HepG2 (cell line): ENCODE data around the gene ARHGAP5. TPM values are rescaled to one million over a fixed set of nuclear protein-coding genes. Genes with fewer than 3 reads are reported as not detected.

Experiments used
- ATAC-seq: fragments of 200-7000 bp; cut with Tn5 transposase; 3 replicates; pipeline ENCODE4 v1.9.1; 2020; ENCODE audit warnings: mild to moderate bottlenecking, moderate library complexity
- BruUV-seq: library from RNA; stranded (reverse); fragments of 400-500 nt; replicated peaks from 2 replicates; lab custom pipeline; 2021; lab: Mats Ljungman, UMichigan
- CTCF ChIA-PET: fragments of 300-600 bp; formaldehyde crosslinking; extraction: SDS; loops from one replicate; lab custom pipeline; 2021; ENCODE audit warnings: low total read pairs, inconsistent platforms, low intra/inter-chr PET ratio; lab: Yijun Ruan, JAX
- POLR2A ChIA-PET: fragments of 350-600 bp; sonication (Branson Sonifier 250); formaldehyde crosslinking; loops from one replicate; lab custom pipeline; 2020; ENCODE audit warnings: antibody characterized with exemption, inconsistent platforms; lab: Yijun Ruan, JAX
- DNase-seq: peaks from one replicate; pipeline ENCODE4 v3.0.0-alpha.2; 2015; ENCODE audit warnings: low spot score
- FAIRE-seq: peaks from 3 replicates; lab custom pipeline; 2011; peaks lifted over from hg19 to GRCh38; lab: Jason Lieb, UNC
- H2AFZ ChIP-seq: one replicate; pipeline ENCODE4 v1.6.1; 2011; ENCODE audit warnings: low read length, inconsistent platforms
- H3K27ac ChIP-seq: fragments of 300-600 bp; 3 replicates; pipeline ENCODE4 v1.8.0; 2011; ENCODE audit warnings: mixed run types, mild to moderate bottlenecking, mixed read lengths, low read length, inconsistent platforms; ENCODE audit not compliant: insufficient read depth; ENCODE audit errors: extremely low read length
- H3K27me3 ChIP-seq, 2 experiments: fragments of 200-600 bp in 1 of 2; 2 replicates in 1 of 2; 3 replicates in 1 of 2; pipeline versions ENCODE4 v1.6.0 to v1.8.0; 2011; ENCODE audit warnings: low read length in 2 of 2, mild to moderate bottlenecking in 2 of 2, moderate library complexity in 2 of 2, inconsistent platforms in 1 of 2; ENCODE audit not compliant: insufficient read depth in 2 of 2, control insufficient read depth in 1 of 2
- H3K36me3 ChIP-seq, 2 experiments: fragments of 200-600 bp in 1 of 2; replicated peaks in 1 of 2; 2 replicates in 1 of 2; 3 replicates in 1 of 2; pipeline versions ENCODE4 v1.5.1 to v1.8.0; 2011; ENCODE audit warnings: low read length in 2 of 2, inconsistent platforms in 1 of 2; ENCODE audit not compliant: insufficient read depth in 2 of 2, control insufficient read depth in 1 of 2
- H3K4me1 ChIP-seq: 2 replicates; pipeline ENCODE4 v1.5.1; 2012; ENCODE audit warnings: low read length, inconsistent platforms; ENCODE audit not compliant: insufficient read depth
- H3K4me2 ChIP-seq: 2 replicates; pipeline ENCODE4 v1.6.0; 2011; ENCODE audit warnings: low read depth, low read length, inconsistent platforms
- H3K4me3 ChIP-seq, 3 experiments: fragments of 200-600 bp in 1 of 3; sonication (generic), shearing (Covaris generic) in 1 of 3; replicated peaks in 1 of 3; 2 replicates each; pipeline ENCODE4 v1.5.1; 2011 to 2016; ENCODE audit warnings: low read length in 3 of 3, inconsistent platforms in 2 of 3, low read depth in 2 of 3, mild to moderate bottlenecking in 2 of 3, control low read depth in 1 of 3, mixed read lengths in 1 of 3; ENCODE audit not compliant: insufficient read depth in 1 of 3
- H3K79me2 ChIP-seq: one replicate; pipeline ENCODE4 v1.6.1; 2011; ENCODE audit warnings: low read length, inconsistent platforms; ENCODE audit not compliant: insufficient read depth
- H3K9ac ChIP-seq: 2 replicates; pipeline ENCODE4 v1.6.0; 2011; ENCODE audit warnings: mild to moderate bottlenecking, low read depth, low read length, inconsistent platforms; ENCODE audit not compliant: insufficient read depth
- H3K9me3 ChIP-seq: 2 replicates; pipeline ENCODE4 v1.5.1; 2012; ENCODE audit warnings: mild to moderate bottlenecking, low read length
- H4K20me1 ChIP-seq: 2 replicates; pipeline ENCODE4 v1.6.0; 2011; ENCODE audit warnings: inconsistent platforms, mild to moderate bottlenecking, low read length, moderate library complexity; ENCODE audit not compliant: insufficient read depth
- DNMT3B ChIP-seq: conservative IDR thresholded peaks from 2 replicates; pipeline ENCODE4 v1.6.1; 2016; ENCODE audit warnings: missing biosample characterization, control low read depth
- FIP1L1 ChIP-seq: fragments of 200-400 bp; formaldehyde crosslinking; IDR thresholded peaks from 2 replicates; pipeline ENCODE4 v1.6.1; 2018; ENCODE audit warnings: low read depth, mild to moderate bottlenecking, low read length, moderate library complexity, borderline replicate concordance; ENCODE audit not compliant: insufficient read depth
- GFI1 ChIP-seq: sonication (generic); formaldehyde crosslinking; IDR thresholded peaks from 2 replicates; pipeline ENCODE4 v1.5.0; 2020; ENCODE audit warnings: missing genetic modification reagents, mild to moderate bottlenecking, borderline replicate concordance
- HES4 ChIP-seq: sonication (generic); formaldehyde crosslinking; IDR thresholded peaks from 2 replicates; pipeline ENCODE4 v1.9.0; 2021; ENCODE audit warnings: mild to moderate bottlenecking, missing genetic modification reagents, borderline replicate concordance
- HIVEP1 ChIP-seq: sonication (generic); formaldehyde crosslinking; IDR thresholded peaks from 2 replicates; pipeline ENCODE4 v1.4.0; 2020; ENCODE audit warnings: mild to moderate bottlenecking, missing genetic modification reagents
- KDM6A ChIP-seq: IDR thresholded peaks from 2 replicates; pipeline ENCODE4 v1.6.1; 2016; ENCODE audit warnings: low read depth
- PRMT3 ChIP-seq: sonication (generic); formaldehyde crosslinking; IDR thresholded peaks from 2 replicates; pipeline ENCODE4 v1.8.1; 2022; ENCODE audit warnings: low read depth, mild to moderate bottlenecking, moderate library complexity, missing genetic modification reagents, borderline replicate concordance
- REPIN1 ChIP-seq: sonication (generic); formaldehyde crosslinking; IDR thresholded peaks from 2 replicates; pipeline ENCODE4 v1.8.0; 2022; ENCODE audit warnings: missing genetic modification reagents, low read depth, mild to moderate bottlenecking, borderline replicate concordance
- SAP130 ChIP-seq: IDR thresholded peaks from 2 replicates; pipeline ENCODE4 v1.6.1; 2016; ENCODE audit warnings: low read depth
- ZIK1 ChIP-seq: sonication (generic); formaldehyde crosslinking; IDR thresholded peaks from 2 replicates; pipeline ENCODE4 v1.5.0; 2020; ENCODE audit warnings: mild to moderate bottlenecking, low read depth, missing genetic modification reagents, borderline replicate concordance
- ZNF484 ChIP-seq: sonication (generic); formaldehyde crosslinking; IDR thresholded peaks from 2 replicates; pipeline ENCODE4 v1.5.1; 2020; ENCODE audit warnings: mild to moderate bottlenecking, low read depth, missing genetic modification reagents, borderline replicate concordance
- WGBS: methylation state at CpG from one replicate; pipeline ENCODE4 v1.1.6; 2017; ENCODE audit warnings: low lambda C conversion rate; 5-methylcytosine and 5-hydroxymethylcytosine counted together
- in situ Hi-C: cut with HindIII; loops from 2 replicates; pipeline ENCODE4 v1.10.0; 2017; ENCODE audit warnings: low pct_unique_long_range_greater_than_20kb; ENCODE audit not compliant: extremely low pct_ligation_motif_present
- intact Hi-C: fragments of 100-400 bp; cut with micrococcal nuclease; formaldehyde crosslinking; loops from one replicate; pipeline ENCODE4 v1.10.0; 2022; ENCODE audit not compliant: unreplicated experiment
- polyA plus RNA-seq, 8 experiments: library from polyadenylated mRNA; depleted of rRNA in 3 of 8; stranded (reverse) in 7 of 8; unstranded in 1 of 8; fragments of >200 nt; fragmentation: Illumina TruSeq in 4 of 8; extraction: Trizol in 4 of 8; gene quantifications; 2 replicates each; pipeline versions ENCODE4 v1.2.1 to v1.2.3, GENCODE V29; 2011 to 2016; ENCODE audit warnings: low read depth in 4 of 8, missing spikeins in 1 of 8, mixed read lengths in 1 of 8; ENCODE audit not compliant: insufficient read depth in 1 of 8
- total RNA-seq, 5 experiments: library from RNA; depleted of rRNA; stranded (reverse); fragments of >200 nt; fragmentation: Illumina TruSeq; extraction: Trizol; gene quantifications; 2 replicates each; pipeline ENCODE4 v1.2.3, GENCODE V29; 2016; ENCODE audit warnings: low read depth in 1 of 5
- TF ChIP-seq, protein P1 (sequence below): sonication (generic); formaldehyde crosslinking; IDR thresholded peaks from 2 replicates; pipeline ENCODE4 v1.4.0; 2020; ENCODE audit warnings: missing genetic modification reagents, borderline replicate concordance
- TF ChIP-seq, protein P2 (sequence below): sonication (generic); formaldehyde crosslinking; IDR thresholded peaks from 2 replicates; pipeline ENCODE4 v1.4.0; 2020; ENCODE audit warnings: missing genetic modification reagents, borderline replicate concordance
- TF ChIP-seq, protein P3 (sequence below): conservative IDR thresholded peaks from 2 replicates; pipeline ENCODE4 v1.6.1; 2018; ENCODE audit warnings: missing genetic modification reagents

The ARHGAP5 gene
- total and polyA plus RNA-seq, 2 of the 13 experiments (the other 11 are each of a cell fraction or from before 2014, with no cell fraction given): 33.7 to 144 TPM

DNA sequence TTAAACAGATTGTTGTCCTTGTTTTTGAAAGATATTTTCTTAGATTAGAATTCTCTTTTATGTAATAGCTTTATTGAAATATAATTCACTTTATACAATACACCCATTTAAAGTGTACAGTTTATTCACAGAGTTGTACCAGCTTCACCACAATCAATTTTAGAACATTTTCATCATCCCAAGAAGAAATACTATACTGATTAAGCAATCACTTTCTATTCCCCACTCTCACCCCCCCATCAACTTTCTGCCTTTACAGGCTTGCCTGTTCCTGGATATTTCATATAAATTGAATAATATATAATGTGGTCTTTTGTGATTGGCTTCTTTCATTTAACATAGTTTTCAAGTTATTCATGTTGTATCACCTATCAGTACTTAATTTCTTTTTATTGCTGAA, 44.4 kb downstream of the ARHGAP5 start (continued):
- TF ChIP-seq FIP1L1 (no peak), ZIK1 (CRISPR knock-in tag) (no peak), PRMT3 (CRISPR knock-in tag) (no peak), ZNF484 (CRISPR knock-in tag) (no peak), HIVEP1 (no peak), HES4 (CRISPR knock-in tag) (no peak), SAP130 (no peak)
- TF ChIP-seq, protein P1, sequence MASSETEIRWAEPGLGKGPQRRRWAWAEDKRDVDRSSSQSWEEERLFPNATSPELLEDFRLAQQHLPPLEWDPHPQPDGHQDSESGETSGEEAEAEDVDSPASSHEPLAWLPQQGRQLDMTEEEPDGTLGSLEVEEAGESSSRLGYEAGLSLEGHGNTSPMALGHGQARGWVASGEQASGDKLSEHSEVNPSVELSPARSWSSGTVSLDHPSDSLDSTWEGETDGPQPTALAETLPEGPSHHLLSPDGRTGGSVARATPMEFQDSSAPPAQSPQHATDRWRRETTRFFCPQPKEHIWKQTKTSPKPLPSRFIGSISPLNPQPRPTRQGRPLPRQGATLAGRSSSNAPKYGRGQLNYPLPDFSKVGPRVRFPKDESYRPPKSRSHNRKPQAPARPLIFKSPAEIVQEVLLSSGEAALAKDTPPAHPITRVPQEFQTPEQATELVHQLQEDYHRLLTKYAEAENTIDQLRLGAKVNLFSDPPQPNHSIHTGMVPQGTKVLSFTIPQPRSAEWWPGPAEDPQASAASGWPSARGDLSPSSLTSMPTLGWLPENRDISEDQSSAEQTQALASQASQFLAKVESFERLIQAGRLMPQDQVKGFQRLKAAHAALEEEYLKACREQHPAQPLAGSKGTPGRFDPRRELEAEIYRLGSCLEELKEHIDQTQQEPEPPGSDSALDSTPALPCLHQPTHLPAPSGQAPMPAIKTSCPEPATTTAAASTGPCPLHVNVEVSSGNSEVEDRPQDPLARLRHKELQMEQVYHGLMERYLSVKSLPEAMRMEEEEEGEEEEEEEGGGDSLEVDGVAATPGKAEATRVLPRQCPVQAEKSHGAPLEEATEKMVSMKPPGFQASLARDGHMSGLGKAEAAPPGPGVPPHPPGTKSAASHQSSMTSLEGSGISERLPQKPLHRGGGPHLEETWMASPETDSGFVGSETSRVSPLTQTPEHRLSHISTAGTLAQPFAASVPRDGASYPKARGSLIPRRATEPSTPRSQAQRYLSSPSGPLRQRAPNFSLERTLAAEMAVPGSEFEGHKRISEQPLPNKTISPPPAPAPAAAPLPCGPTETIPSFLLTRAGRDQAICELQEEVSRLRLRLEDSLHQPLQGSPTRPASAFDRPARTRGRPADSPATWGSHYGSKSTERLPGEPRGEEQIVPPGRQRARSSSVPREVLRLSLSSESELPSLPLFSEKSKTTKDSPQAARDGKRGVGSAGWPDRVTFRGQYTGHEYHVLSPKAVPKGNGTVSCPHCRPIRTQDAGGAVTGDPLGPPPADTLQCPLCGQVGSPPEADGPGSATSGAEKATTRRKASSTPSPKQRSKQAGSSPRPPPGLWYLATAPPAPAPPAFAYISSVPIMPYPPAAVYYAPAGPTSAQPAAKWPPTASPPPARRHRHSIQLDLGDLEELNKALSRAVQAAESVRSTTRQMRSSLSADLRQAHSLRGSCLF (CRISPR knock-in tag): no peak

DNA sequence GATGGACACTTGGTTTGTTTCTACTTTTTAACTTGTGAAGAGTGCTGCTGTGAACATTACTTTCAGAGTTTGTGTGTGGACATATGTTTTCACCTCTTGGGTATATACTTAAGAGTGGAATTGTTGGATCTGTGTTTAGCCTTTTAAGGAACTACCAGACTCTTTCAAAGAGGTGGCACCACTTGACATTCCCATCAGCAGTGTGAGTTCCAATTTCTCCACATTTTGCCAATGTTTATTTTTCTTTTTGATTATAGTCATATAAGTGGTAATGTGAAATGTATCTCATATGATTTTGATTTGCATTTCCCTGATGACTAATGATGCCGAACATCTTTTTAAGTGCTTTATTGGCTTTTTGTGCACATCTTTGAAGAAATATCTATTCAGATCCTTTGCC, 44.8 kb downstream of the ARHGAP5 start:
- H3K79me2 ChIP-seq: peaks cover 67% of the 10 kb centered on the region
- H3K4me2 ChIP-seq: no peak overlapping the region
- no peak overlapping the region for H3K9ac ChIP-seq
- H4K20me1 ChIP-seq: no peaks in the 10 kb centered on the region
- FAIRE-seq: no peak
- no TSS peak for BruUV-seq
- no peak overlapping the region for H3K27ac ChIP-seq
- no peak for DNase-seq
- H3K36me3 ChIP-seq: peaks cover 4 to 21% of the 10 kb centered on the region in 2 experiments; a peak in 4 of 5 replicates
- H3K4me1 ChIP-seq: 0 out of 2 replicates have a peak, but pooled peaks cover 5% of the 10 kb centered on the region
- H3K4me3 ChIP-seq: no peak overlapping the region
- H2AFZ ChIP-seq: no peak overlapping the region
- intact Hi-C loops (loop anchor here (5.0 kb wide), 1 partner anchor 45 kb away; the partner anchor contains the start of gene ARHGAP5), in situ Hi-C loops (no loop called here)
- no peaks in the 10 kb centered on the region for H3K27me3 ChIP-seq
- H3K9me3 ChIP-seq: no peaks in the 10 kb centered on the region
- POLR2A ChIA-PET: no interaction called here
- no peak for ATAC-seq
- CTCF ChIA-PET: no interaction called here
- 94% methylated on average over 1 of the region's 1 CpG for WGBS
- TF ChIP-seq DNMT3B (no peak), GFI1 (CRISPR knock-in tag) (no peak), REPIN1 (CRISPR knock-in tag) (no peak), KDM6A (CRISPR knock-in tag) (no peak)
- TF ChIP-seq, protein P2, sequence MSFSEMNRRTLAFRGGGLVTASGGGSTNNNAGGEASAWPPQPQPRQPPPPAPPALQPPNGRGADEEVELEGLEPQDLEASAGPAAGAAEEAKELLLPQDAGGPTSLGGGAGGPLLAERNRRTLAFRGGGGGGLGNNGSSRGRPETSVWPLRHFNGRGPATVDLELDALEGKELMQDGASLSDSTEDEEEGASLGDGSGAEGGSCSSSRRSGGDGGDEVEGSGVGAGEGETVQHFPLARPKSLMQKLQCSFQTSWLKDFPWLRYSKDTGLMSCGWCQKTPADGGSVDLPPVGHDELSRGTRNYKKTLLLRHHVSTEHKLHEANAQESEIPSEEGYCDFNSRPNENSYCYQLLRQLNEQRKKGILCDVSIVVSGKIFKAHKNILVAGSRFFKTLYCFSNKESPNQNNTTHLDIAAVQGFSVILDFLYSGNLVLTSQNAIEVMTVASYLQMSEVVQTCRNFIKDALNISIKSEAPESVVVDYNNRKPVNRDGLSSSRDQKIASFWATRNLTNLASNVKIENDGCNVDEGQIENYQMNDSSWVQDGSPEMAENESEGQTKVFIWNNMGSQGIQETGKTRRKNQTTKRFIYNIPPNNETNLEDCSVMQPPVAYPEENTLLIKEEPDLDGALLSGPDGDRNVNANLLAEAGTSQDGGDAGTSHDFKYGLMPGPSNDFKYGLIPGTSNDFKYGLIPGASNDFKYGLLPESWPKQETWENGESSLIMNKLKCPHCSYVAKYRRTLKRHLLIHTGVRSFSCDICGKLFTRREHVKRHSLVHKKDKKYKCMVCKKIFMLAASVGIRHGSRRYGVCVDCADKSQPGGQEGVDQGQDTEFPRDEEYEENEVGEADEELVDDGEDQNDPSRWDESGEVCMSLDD (CRISPR knock-in tag): no peak
- TF ChIP-seq, protein P3, sequence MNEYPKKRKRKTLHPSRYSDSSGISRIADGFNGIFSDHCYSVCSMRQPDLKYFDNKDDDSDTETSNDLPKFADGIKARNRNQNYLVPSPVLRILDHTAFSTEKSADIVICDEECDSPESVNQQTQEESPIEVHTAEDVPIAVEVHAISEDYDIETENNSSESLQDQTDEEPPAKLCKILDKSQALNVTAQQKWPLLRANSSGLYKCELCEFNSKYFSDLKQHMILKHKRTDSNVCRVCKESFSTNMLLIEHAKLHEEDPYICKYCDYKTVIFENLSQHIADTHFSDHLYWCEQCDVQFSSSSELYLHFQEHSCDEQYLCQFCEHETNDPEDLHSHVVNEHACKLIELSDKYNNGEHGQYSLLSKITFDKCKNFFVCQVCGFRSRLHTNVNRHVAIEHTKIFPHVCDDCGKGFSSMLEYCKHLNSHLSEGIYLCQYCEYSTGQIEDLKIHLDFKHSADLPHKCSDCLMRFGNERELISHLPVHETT (CRISPR knock-in tag): no peak
